GM12891 (cell line): Measurements from ENCODE around the gene CCL15.
A peak's percentile ranks its signal among the peaks of the same experiment; 100 is the strongest.

ENCODE experiments used
- DNase-seq: peaks from one replicate; pipeline ENCODE4 v3.0.0; 2011; ENCODE audit warnings: low spot score; ENCODE audit not compliant: insufficient read length
- FAIRE-seq: peaks from 2 replicates; lab custom pipeline; 2011; peaks lifted over from hg19 to GRCh38; lab: Jason Lieb, UNC
- PAX5 ChIP-seq: IDR thresholded peaks from 2 replicates; pipeline ENCODE4 v1.6.1; 2011; ENCODE audit warnings: low read length, moderate library complexity, mild to moderate bottlenecking; ENCODE audit not compliant: insufficient read depth, severe bottlenecking
- POLR2A ChIP-seq: IDR thresholded peaks from 2 replicates; pipeline ENCODE4 v1.6.1; 2011; ENCODE audit warnings: low read depth, low read length, control low read depth
- POLR2AphosphoS5 ChIP-seq: IDR thresholded peaks from 2 replicates; pipeline ENCODE4 v1.6.1; 2011; ENCODE audit warnings: low read depth, low read length, control low read depth
- POU2F2 ChIP-seq: IDR thresholded peaks from 2 replicates; pipeline ENCODE4 v1.6.1; 2011; ENCODE audit warnings: low read depth, mild to moderate bottlenecking, control low read depth, low read length, moderate library complexity
- SPI1 ChIP-seq: IDR thresholded peaks from 2 replicates; pipeline ENCODE4 v1.6.1; 2011; ENCODE audit warnings: low read depth, low read length, control low read depth
- TAF1 ChIP-seq: IDR thresholded peaks from 2 replicates; pipeline ENCODE4 v1.6.1; 2011; ENCODE audit warnings: low read depth, low read length, control low read depth

The CCL15 gene

DNA sequence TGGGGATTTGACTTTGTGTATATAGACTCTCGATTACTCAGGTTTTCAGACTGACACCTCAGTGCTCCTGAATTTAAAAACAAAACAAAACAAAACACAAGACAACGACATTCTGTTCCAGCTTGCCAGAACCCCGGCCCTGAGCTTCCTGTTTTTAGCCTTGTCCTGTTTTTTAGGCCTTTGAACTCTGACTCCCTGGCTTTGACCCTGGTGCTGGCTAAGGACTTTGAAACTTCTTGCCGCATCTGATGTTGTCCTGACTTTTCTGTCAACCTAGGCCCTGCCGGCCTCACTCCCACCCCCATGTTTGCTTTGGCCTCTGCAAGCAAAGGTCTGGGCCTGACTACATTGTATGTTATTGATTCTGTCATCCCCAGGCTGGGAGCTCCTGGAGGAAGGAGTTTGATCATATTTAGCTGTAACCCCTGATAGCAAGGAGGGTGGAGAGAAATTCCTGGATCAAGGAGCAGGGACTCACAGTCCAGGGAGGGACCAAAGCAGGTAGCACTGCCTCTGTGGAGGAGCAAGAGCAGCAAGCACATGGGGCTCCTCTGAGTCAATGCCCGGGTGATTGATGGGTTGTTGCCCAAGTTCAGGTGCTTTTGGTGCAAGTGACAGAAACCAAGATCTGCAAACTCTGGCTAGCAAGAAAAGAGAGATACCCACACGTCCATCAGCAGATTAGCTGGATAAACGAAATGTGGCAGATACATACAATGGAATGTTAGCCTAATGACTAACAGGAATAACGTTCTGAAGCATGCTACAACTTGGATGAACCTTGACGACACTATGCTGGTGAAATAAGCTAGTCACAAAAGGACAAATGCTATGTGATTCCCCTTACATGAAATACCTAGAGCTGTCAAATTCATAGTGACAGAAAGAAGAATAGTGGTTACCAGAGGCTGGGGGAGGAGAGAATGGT is 27.8 kb downstream of the CCL15 start:
- DNase-seq = no peak
- no peak for FAIRE-seq
- TF ChIP-seq POLR2AphosphoS5 (no peak), PAX5 (no peak), SPI1 (no peak), TAF1 (no peak), POLR2A (no peak), POU2F2 (no peak)

DNA sequence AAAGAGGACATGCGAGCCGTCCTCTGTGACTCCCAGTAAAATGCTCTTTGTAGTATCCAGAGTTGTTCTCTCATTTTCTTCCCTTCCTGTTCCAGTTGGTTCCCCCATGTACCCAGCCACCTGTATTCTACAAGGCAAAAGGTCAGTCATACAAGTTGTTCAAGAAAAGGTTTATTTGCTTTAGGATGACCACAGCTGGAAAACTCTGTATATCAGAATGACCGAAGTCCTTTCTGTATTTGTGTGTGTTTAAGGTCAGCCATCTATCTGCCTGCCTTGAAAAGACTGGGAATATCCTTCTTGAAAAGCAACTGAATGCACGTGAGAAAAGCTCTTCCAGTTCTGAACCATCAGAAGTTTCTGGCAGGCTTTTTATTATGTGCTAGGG is 28.4 kb downstream of the CCL15 start:
- FAIRE-seq (no peak), DNase-seq (no peak)
- TF ChIP-seq POU2F2 (no peak), POLR2A (no peak)

DNA sequence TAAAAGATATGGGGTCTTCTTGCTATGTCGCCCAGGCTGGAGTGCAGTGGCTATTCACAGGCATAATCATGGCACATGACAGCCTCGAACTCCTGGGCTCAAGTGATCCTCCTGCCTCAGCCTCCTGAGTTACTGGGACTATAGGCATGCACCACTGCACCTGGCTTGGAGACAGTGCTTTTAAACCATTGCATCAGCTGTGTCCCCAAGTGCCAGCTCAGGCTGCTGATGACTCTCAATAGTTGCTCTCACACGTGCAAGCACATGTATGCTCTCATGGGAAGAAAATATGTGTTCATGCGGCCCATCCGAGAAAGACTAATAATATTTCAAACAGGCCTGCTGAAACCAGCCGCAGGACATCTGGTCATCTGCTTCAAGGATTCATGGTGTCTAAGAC is 28.8 kb downstream of the CCL15 start:
- DNase-seq (no peak), FAIRE-seq (no peak)
- TF ChIP-seq POU2F2 = no peak
- no peak for TF ChIP-seq PAX5
- TF ChIP-seq SPI1 = no peak
- no peak for TF ChIP-seq POLR2AphosphoS5
- TF ChIP-seq TAF1 = no peak
- TF ChIP-seq POLR2A = no peak

DNA sequence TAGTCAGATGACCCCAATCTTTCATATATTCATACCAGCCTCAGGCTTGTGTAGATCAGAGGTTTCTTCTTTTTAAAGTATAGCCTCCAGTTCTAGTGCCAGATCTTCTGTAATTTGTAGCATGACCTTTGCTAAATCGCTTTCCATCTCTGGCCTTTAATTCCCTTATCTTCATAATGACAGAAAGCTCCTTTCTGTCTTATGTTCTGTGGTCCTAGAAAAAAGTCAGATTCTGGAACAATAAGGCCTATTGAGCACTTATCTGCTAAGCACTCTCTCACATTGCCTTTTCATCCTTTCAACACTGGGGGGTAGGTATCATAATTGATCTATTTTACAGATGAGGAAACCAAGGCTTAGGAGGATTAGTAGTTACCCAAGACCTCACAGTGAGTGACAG is 29.3 kb downstream of the CCL15 start:
- TF ChIP-seq TAF1 (no peak), PAX5 (no peak), SPI1 (no peak), POLR2A (no peak), POLR2AphosphoS5 (no peak), POU2F2 (no peak)
- DNase-seq (no peak), FAIRE-seq (no peak)

DNA sequence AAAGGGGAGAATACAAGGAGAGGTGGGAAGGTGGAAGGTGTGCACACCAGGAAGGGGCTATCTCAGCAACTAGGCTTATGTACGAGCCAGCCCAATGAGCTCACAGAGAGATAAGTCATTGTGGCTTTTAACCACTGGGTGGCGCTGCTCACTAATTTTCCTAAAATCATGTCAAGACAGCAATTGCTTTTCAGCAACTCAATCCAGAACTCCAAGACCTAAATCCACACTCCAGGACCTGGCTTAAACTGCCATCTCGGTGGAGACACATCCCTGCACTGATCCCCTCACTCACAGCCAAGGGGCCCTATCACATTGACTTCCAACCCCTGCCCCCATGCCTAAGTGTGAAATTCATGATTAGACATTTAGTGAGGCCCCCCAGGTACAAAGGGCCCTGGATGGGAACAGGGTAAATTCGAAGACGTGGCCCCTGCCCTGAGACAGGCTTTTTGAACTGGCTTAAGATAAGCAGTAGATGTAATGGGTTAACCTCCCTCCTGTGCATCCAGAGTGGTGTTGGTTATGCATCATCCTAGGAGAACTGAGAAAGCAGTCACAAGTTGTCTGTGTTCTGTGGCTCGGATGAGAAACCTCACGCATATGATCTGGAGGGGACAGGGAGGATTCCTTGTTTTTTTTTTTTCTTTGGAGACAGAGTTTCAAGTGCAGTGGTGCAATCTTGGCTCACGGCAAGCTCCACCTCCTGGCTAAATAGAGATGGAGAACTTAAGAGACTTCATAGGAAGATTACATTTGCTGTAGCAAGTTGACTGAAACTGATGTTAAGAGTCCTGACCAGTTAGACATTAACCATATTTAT is 31.6 kb downstream of the CCL15 start:
- TF ChIP-seq PAX5 = no peak
- peak; percentile 35 for DNase-seq
- FAIRE-seq = no peak

DNA sequence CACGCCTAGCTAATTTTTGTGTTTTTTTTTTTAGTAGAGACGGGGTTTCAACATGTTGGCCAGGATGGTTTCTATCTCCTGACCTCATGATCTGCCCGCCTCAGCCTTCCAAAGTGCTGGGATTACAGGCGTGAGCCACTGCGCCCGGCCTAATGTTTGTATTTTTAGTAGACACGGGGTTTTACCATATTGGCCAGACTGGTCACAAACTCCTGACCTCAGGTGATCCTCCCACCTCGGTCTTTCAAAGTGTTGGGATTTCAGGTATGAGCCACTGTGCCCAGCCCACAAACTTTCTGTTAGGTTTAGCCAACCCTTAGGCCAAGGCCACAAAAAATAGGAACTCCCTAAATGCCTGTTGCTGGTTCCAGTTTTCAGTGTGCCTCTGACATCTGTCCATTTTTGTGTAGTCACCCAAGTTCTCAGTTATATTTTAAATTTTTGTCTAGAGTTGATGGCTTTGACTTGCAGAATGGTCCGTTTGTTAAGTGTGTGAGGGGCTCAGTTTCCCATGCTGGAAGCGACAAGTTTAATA is 32.8 kb downstream of the CCL15 start:
- TF ChIP-seq PAX5 = no peak
- no peak for TF ChIP-seq SPI1
- FAIRE-seq = no peak
- DNase-seq = no peak

DNA sequence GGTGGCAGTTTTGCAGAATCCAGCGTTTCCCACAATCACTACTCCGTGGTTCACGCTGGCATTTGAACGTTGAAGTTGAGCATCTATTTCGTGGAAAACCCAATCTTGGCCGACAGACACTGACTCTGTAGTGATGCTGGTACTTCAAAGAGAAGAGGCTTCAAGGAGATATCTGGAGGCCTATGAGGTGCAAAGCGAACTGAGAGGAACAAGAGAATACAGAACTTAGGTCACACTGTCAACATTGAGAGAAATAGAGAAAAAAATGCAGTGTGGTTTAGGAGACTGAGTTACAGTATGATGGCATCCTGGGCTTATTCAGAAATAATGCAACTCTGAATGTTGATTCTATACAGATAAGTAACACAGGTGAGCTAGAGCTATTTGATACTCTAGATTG is 36.1 kb downstream of the CCL15 start:
- FAIRE-seq = no peak

DNA sequence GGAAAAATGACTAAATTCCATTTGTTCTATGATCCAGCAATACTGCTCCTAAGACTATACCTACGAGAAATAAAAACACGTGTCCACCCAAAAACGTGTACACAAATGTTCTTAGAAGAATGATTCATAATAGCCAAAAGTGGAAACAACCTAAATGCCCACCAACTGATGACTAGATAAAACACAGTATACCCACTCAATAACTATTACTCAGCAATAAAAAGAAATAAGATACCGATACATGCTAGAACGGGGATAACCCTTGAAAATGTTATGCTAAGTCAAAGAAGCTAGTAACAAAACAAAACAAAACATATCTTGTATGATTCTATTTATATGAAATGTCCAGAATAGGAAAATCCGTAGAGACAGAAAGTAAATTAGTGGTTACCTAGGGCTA is 37.7 kb downstream of the CCL15 start:
- DNase-seq (no peak), FAIRE-seq (no peak)
- no peak for TF ChIP-seq SPI1
- TF ChIP-seq POLR2AphosphoS5 = no peak
- no peak for TF ChIP-seq POU2F2
- no peak for TF ChIP-seq PAX5
- no peak for TF ChIP-seq TAF1
- no peak for TF ChIP-seq POLR2A

More for the DNA sequence above, 36.1 kb downstream of the CCL15 start:
- TF ChIP-seq POU2F2 (no peak), TAF1 (no peak), POLR2AphosphoS5 (no peak), POLR2A (no peak), SPI1 (no peak), PAX5 (no peak)
- DNase-seq = no peak

DNA sequence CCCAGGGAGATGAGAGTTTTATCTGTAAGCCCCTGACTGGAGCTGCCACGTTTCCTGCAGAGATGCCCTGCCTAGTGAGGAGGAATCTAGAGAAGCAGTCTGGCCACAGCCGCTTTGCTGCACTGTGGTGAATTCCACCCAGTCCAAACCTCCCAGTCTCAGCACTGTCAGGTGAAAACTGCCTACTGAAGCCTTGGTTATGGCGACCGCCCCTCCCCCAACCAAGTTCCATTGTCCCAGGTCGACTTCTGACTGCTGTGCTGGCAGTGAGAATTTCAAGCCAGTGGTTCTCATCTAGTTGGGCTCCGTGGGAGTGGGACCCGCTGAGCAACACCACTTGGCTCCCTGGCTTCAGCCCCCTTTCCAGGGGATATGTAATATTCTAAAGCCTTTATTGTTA is 47.6 kb downstream of the CCL15 start:
- FAIRE-seq (no peak), DNase-seq (no peak)
- TF ChIP-seq PAX5 = no peak
- no peak for TF ChIP-seq POLR2AphosphoS5
- TF ChIP-seq POU2F2 = no peak
- no peak for TF ChIP-seq TAF1
- no peak for TF ChIP-seq POLR2A
- no peak for TF ChIP-seq SPI1

DNA sequence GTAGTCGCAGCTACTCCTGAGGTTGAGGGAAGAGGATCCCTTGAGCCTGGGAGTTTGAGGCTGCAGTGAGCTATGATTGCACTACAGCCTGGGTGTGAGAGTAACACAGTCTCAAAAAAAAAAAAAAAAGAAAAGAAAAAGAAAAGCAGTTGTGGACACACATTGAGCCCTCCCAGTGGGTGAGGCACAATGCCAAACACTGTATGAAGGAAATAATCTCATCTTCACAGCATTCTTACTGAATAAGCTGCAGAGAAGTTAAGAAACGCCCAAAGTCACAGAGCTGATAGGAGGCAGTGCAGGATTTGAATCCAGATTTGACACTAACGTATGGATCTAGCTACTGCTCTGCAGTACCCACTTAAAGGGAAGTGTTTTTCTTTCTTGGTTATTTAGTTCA is 52.0 kb downstream of the CCL15 start:
- no peak for FAIRE-seq
- TF ChIP-seq PAX5 = no peak
- TF ChIP-seq POLR2AphosphoS5 = no peak
- no peak for TF ChIP-seq POU2F2
- no peak for TF ChIP-seq TAF1
- no peak for TF ChIP-seq POLR2A
- no peak for TF ChIP-seq SPI1
- no peak for DNase-seq
